ENCODE measurements around the gene MICAL3.
"Not testable (repeated sequence)": the region's sequence is repeated elsewhere in the genome, so short reads cannot be mapped to it uniquely, and the experiment has no call there.

MICAL3 gene

GRCh38 chr22:17992976-17993375 lies 31.4 kb downstream of the MICAL3 start:
- not testable (repeated sequence) for DNase-seq

- not testable (repeated sequence) for DNase-seq
Observed at GRCh38 chr22:17991992-17992391, 32.4 kb downstream of the MICAL3 start.

- no peak for DNase-seq
Observed at GRCh38 chr22:17990942-17991341, 33.4 kb downstream of the MICAL3 start.

GRCh38 chr22:17990147-17990546 lies 34.2 kb downstream of the MICAL3 start:
- no peak for DNase-seq

- no peak for DNase-seq
Observed at GRCh38 chr22:17988800-17989513, 35.4 kb downstream of the MICAL3 start.

- no peak for DNase-seq
Observed at GRCh38 chr22:17985606-17986005, 38.8 kb downstream of the MICAL3 start.

GRCh38 chr22:17985071-17985470 lies 39.3 kb downstream of the MICAL3 start:
- DNase-seq, result not testable (repeated sequence)

- DNase-seq, result no peak
Observed at GRCh38 chr22:17984114-17984513, 40.2 kb downstream of the MICAL3 start.

GRCh38 chr22:17982572-17983141 lies 41.7 kb downstream of the MICAL3 start:
- no peak for DNase-seq

GRCh38 chr22:17981497-17981896 lies 42.9 kb downstream of the MICAL3 start:
- peak; percentile 17 for DNase-seq

GRCh38 chr22:17980638-17981051 lies 43.7 kb downstream of the MICAL3 start:
- DNase-seq, result no peak

GRCh38 chr22:17980015-17980590 lies 44.3 kb downstream of the MICAL3 start:
- peak; percentile 22 for DNase-seq

- DNase-seq, result no peak
Observed at GRCh38 chr22:17978027-17978426, 46.3 kb downstream of the MICAL3 start.

GRCh38 chr22:17977371-17977770 lies 47.0 kb downstream of the MICAL3 start:
- no peak for DNase-seq

- DNase-seq, result no peak
Observed at GRCh38 chr22:17976121-17976520, 48.2 kb downstream of the MICAL3 start.

- no peak for DNase-seq
Observed at GRCh38 chr22:17974703-17975372, 49.5 kb downstream of the MICAL3 start.

GRCh38 chr22:17974087-17974486 lies 50.3 kb downstream of the MICAL3 start:
- DNase-seq, result no peak

- DNase-seq, result no peak
Observed at GRCh38 chr22:17973217-17973616, 51.1 kb downstream of the MICAL3 start.

- DNase-seq, result no peak
Observed at GRCh38 chr22:17972385-17973191, 51.8 kb downstream of the MICAL3 start.

- no peak for DNase-seq
Observed at GRCh38 chr22:17971711-17972110, 52.6 kb downstream of the MICAL3 start.

GRCh38 chr22:17970201-17970708 lies 54.1 kb downstream of the MICAL3 start:
- no peak for DNase-seq

- no peak for DNase-seq
Observed at GRCh38 chr22:17969701-17970113, 54.7 kb downstream of the MICAL3 start.

GRCh38 chr22:17968126-17968525 lies 56.2 kb downstream of the MICAL3 start:
- peak; percentile 79 for DNase-seq
